CD4-positive, CD25-positive, alpha-beta regulatory T cell (primary cell): ENCODE results near the gene CD69. TPM values are rescaled to one million over a fixed set of nuclear protein-coding genes. Genes with fewer than 3 reads are reported as not detected.

Source experiments
- ATAC-seq, 2 donors: fragments of 150-1000 bp; cut with Tn5 transposase; one replicate each; pipeline ENCODE4 v1.10.0; 2021; ENCODE audit warnings: low read depth in 2 of 2, moderate number of reproducible peaks in 2 of 2, moderate library complexity in 1 of 2
- DNase-seq, 3 donors: peaks; one replicate each; pipeline versions ENCODE4 v3.0.0 to v3.0.0-alpha.2; 2012 to 2022; ENCODE audit warnings: mixed read lengths in 1 of 3
- H3K27ac ChIP-seq: one replicate; pipeline ENCODE4 v1.7.0; 2013; ENCODE audit warnings: mild to moderate bottlenecking, low read length; ENCODE audit not compliant: insufficient read depth, poor library complexity, severe bottlenecking
- H3K27me3 ChIP-seq: one replicate; pipeline ENCODE4 v1.7.0; 2013; ENCODE audit warnings: low read length; ENCODE audit not compliant: control insufficient read depth, insufficient read depth
- H3K36me3 ChIP-seq: one replicate; pipeline ENCODE4 v1.7.0; 2013; ENCODE audit warnings: mild to moderate bottlenecking, low read length, moderate library complexity; ENCODE audit not compliant: control insufficient read depth, insufficient read depth
- H3K4me1 ChIP-seq: 2 replicates; pipeline ENCODE4 v1.7.0; 2013; ENCODE audit warnings: mild to moderate bottlenecking, low read length; ENCODE audit not compliant: insufficient read depth, control insufficient read depth, poor library complexity, severe bottlenecking
- H3K4me3 ChIP-seq: one replicate; pipeline ENCODE4 v1.7.0; 2013; ENCODE audit warnings: low read depth, mild to moderate bottlenecking, low read length, moderate library complexity
- H3K9me3 ChIP-seq, 2 experiments: 1 replicate in 1 of 2; 2 replicates in 1 of 2; pipeline ENCODE4 v1.7.0; 2013; ENCODE audit warnings: low read length in 2 of 2, mild to moderate bottlenecking in 1 of 2, moderate library complexity in 1 of 2; ENCODE audit not compliant: control insufficient read depth in 2 of 2
- H3K27ac Mint-ChIP-seq, 3 donors: one replicate each; pipeline ENCODE4 v1.8.0; 2020 to 2022; ENCODE audit warnings: mild to moderate bottlenecking in 3 of 3, mixed read lengths in 3 of 3, moderate library complexity in 2 of 3
- H3K27me3 Mint-ChIP-seq: one replicate; pipeline ENCODE4 v1.8.0; 2022; ENCODE audit warnings: mild to moderate bottlenecking, mixed read lengths
- H3K36me3 Mint-ChIP-seq: one replicate; pipeline ENCODE4 v1.8.0; 2020; ENCODE audit warnings: mixed read lengths
- H3K4me1 Mint-ChIP-seq, 4 donors: one replicate each; pipeline ENCODE4 v1.8.0; 2020 to 2022; ENCODE audit warnings: mixed read lengths in 4 of 4, mild to moderate bottlenecking in 1 of 4
- H3K4me3 Mint-ChIP-seq, 4 donors: one replicate each; pipeline ENCODE4 v1.8.0; 2020 to 2022; ENCODE audit warnings: mild to moderate bottlenecking in 4 of 4, mixed read lengths in 4 of 4, moderate library complexity in 3 of 4
- H3K9me3 Mint-ChIP-seq, 7 donors: one replicate each; pipeline ENCODE4 v1.8.0; 2020 to 2022; ENCODE audit warnings: mixed read lengths in 7 of 7, mild to moderate bottlenecking in 3 of 7, moderate library complexity in 2 of 7
- polyA plus RNA-seq, 4 donors: library from polyadenylated mRNA; unstranded; fragments of 300-500 nt; fragmentation: Illumina TruSeq; gene quantifications; one replicate each; pipeline ENCODE4 v1.2.3, GENCODE V29; 2021
- total RNA-seq: library from RNA; stranded (reverse); gene quantifications from one replicate; pipeline ENCODE4 v1.2.3, GENCODE V29; 2022

Gene CD69
- total and polyA plus RNA-seq, 5 donors from 2014 or later = 189 to 1,130 (median 252) TPM

DNA sequence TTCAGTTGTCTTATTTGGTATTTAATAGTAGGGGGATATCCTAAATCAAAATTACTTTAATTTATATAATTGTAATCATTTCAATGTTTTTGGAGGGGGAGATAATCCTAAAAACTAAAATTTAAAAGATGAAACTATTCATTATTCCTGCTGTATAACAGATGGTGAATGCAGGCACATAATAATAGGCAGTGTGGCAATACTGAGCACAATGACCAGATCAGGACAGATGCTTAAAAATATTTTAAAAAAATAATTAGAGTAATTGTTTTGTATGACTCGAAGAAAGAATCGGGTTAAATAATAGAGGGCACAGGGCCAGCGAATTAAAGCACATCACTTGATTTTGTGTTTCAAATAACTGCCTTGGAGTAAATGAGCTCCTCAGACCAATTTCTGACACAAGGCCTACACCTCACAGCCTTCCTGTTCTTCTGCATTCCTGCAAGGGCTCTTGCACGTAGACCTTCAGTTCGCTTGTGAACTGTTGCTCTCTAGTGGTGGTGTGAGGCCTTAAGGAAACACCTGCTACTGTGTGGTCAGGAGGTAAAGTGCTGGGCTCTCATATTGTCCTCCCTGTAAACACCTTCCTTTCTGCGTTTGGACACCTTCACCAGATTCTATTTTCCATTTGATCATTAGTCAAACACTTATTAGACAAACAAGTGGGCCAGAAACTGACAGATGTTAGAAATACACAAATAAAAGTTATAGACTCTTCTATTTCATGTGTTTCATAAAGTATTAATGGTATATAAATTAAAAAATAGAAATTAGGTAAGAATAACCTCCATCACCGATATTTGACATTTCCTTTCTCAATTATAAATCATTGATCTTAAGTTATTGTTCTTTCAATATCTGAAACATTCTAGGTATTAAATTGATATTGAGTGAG is 37.3 kb upstream of the CD69 start:
- H3K27me3 ChIP-seq = no peaks in the 10 kb centered on the region

DNA sequence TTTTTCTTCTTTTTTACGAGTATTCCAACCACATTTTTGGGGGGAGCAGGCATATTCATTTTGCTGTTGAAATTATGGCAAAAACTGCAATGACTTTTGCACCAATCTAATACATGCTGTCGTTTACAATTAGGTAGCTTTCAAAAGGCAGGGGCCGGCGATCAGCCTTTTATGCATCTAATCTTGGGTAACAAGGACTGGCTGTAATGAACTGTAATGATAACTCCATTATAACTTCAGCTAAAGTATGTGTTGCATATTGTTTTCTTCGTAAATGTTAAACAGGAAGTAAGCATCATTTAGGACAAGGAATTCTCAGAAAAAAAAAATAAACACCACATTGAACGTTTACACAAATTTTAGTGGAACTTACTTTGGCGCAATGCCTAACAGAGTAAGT is 36.3 kb upstream of the CD69 start:
- H3K4me1 Mint-ChIP-seq = peaks cover 34 to 53% (median 42%) of the 10 kb centered on the region in 4 donors
- H3K9me3 Mint-ChIP-seq = peaks cover 0 to 4% (median 0%) of the 10 kb centered on the region in 7 donors
- DNase-seq (no peak), ATAC-seq (no peak)
- H3K4me3 Mint-ChIP-seq = peak overlapping the region in 3 of 4 donors; percentile 70 to 72 (median 71)
- H3K4me3 ChIP-seq = peak overlapping the region; percentile 68
- H3K9me3 ChIP-seq = no peaks in the 10 kb centered on the region
- peak overlapping the region; percentile 63 for H3K27ac ChIP-seq
- H3K36me3 Mint-ChIP-seq = no peaks in the 10 kb centered on the region
- no peaks in the 10 kb centered on the region for H3K27me3 ChIP-seq
- peaks cover 50% of the 10 kb centered on the region for H3K4me1 ChIP-seq
- peak overlapping the region in 2 of 3 donors; percentile 63 to 70 for H3K27ac Mint-ChIP-seq
- peaks cover under 1% of the 10 kb centered on the region for H3K27me3 Mint-ChIP-seq
- no peaks in the 10 kb centered on the region for H3K36me3 ChIP-seq

More for the DNA sequence above, 37.3 kb upstream of the CD69 start:
- peaks cover 10% of the 10 kb centered on the region for H3K27me3 Mint-ChIP-seq
- H3K27ac Mint-ChIP-seq = no peak overlapping the region
- Histone ChIP-seq H3K27ac (no peak overlapping the region), H3K4me3 (no peak overlapping the region), H3K9me3 (no peaks in the 10 kb centered on the region), H3K36me3 (no peaks in the 10 kb centered on the region), H3K4me1 (peaks cover 50% of the 10 kb centered on the region)
- H3K4me1 Mint-ChIP-seq = peaks cover 30 to 47% (median 40%) of the 10 kb centered on the region in 4 donors
- ATAC-seq (peak; percentile 90 to 92), DNase-seq (peak; percentile 45 to 88 (median 70))
- H3K9me3 Mint-ChIP-seq = peaks cover 0 to 4% (median 0%) of the 10 kb centered on the region in 7 donors
- no peaks in the 10 kb centered on the region for H3K36me3 Mint-ChIP-seq
- peak overlapping the region in 1 of 4 donors; percentile 2 for H3K4me3 Mint-ChIP-seq

- peak overlapping the region; percentile 37 to 89 (median 70) for H3K27ac Mint-ChIP-seq
- Histone ChIP-seq H3K4me1 (peaks cover 50% of the 10 kb centered on the region), H3K27me3 (no peaks in the 10 kb centered on the region), H3K36me3 (no peaks in the 10 kb centered on the region), H3K4me3 (peak overlapping the region; percentile 68), H3K9me3 (no peaks in the 10 kb centered on the region), H3K27ac (peak overlapping the region; percentile 63)
- no peaks in the 10 kb centered on the region for H3K27me3 Mint-ChIP-seq
- ATAC-seq = peak; percentile 45 to 63
- H3K4me3 Mint-ChIP-seq = peak overlapping the region in 3 of 4 donors; percentile 33 to 71 (median 70)
- peak; percentile 9 to 67 (median 38) for DNase-seq
- H3K4me1 Mint-ChIP-seq = peaks cover 38 to 53% (median 44%) of the 10 kb centered on the region in 4 donors
- H3K9me3 Mint-ChIP-seq = peaks cover 0 to 4% (median 0%) of the 10 kb centered on the region in 7 donors
- H3K36me3 Mint-ChIP-seq = no peaks in the 10 kb centered on the region
Measured at GRCh38 chr12:9796346-9796745, 35.6 kb upstream of the CD69 start.

DNA sequence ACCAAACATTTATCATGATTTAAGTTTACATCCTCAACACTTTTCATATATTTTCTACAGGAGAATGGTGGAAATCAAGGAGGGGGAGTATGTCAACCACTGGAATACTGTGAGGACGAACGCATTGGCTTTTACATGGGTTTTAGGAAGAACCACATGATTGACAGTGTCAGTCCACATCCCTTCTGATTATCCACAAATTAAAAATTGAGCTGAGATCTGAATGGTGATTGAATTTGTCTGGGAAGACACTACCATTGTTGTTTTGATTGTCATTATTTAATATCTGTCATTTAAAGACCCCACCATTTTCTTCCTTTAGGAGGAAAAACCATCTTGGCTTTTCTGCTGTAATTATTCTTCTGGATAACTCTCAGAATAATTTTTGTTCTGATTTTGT is 35.2 kb upstream of the CD69 start:
- Histone ChIP-seq H3K27ac (no peak overlapping the region), H3K27me3 (no peaks in the 10 kb centered on the region), H3K9me3 (no peaks in the 10 kb centered on the region), H3K4me3 (peak overlapping the region; percentile 68), H3K36me3 (no peaks in the 10 kb centered on the region), H3K4me1 (peaks cover 50% of the 10 kb centered on the region)
- Mint-ChIP-seq H3K4me3 (peak overlapping the region in 3 of 4 donors; percentile 8 to 71 (median 70)), H3K27me3 (no peaks in the 10 kb centered on the region), H3K36me3 (no peaks in the 10 kb centered on the region), H3K4me1 (peaks cover 38 to 53% (median 45%) of the 10 kb centered on the region in 4 donors), H3K9me3 (peaks cover 0 to 4% (median 0%) of the 10 kb centered on the region in 7 donors), H3K27ac (peak overlapping the region; percentile 69 to 89 (median 70))
- DNase-seq (no peak), ATAC-seq (no peak)

- H3K27ac ChIP-seq = no peak overlapping the region
- H3K9me3 Mint-ChIP-seq = peaks cover 0 to 8% (median 0%) of the 10 kb centered on the region in 7 donors
- ATAC-seq (no peak), DNase-seq (peak in 1 of 3 donors; percentile 55)
- H3K36me3 Mint-ChIP-seq = peaks cover 3% of the 10 kb centered on the region
- H3K4me1 Mint-ChIP-seq = peaks cover 38 to 53% (median 45%) of the 10 kb centered on the region in 4 donors
- peak overlapping the region; percentile 68 for H3K4me3 ChIP-seq
- H3K27me3 ChIP-seq = no peaks in the 10 kb centered on the region
- peaks cover 50% of the 10 kb centered on the region for H3K4me1 ChIP-seq
- H3K27me3 Mint-ChIP-seq = no peaks in the 10 kb centered on the region
- no peaks in the 10 kb centered on the region for H3K9me3 ChIP-seq
- H3K4me3 Mint-ChIP-seq = peak overlapping the region; percentile 3 to 71 (median 50)
- H3K36me3 ChIP-seq = no peaks in the 10 kb centered on the region
- H3K27ac Mint-ChIP-seq = peak overlapping the region in 2 of 3 donors; percentile 13 to 56
Measured at GRCh38 chr12:9794484-9795093, 33.9 kb upstream of the CD69 start.

DNA sequence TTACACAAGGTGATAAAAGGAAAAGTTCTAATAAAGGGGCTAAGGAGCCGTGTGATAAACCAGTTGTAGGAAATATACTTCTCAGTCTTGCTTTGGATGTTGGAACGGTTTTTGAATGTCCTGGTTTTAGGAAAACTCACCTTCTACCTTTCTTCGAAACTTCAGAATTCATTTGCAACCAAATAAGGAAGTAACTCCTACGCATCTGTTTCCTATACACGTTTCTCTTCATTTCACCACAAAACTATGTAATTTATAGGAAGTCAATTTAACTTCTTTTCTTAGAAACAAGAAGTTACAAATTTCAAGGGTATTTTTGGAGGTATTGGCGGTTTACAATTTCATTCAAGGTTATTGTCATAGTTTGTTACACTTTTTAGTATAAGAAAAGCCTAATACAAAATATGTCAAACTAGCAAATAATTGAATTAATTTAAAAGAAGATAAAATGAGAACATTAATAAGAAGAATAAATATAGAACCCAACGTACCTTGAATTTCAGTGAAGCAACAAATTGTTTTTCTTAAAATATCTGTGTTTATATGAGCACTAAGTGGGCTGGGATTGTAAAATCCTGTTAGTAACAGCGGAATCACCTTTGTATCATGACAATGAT is 33.2 kb upstream of the CD69 start:
- Mint-ChIP-seq H3K36me3 (peaks cover 3% of the 10 kb centered on the region), H3K27me3 (no peaks in the 10 kb centered on the region), H3K9me3 (peaks cover 0 to 8% (median 0%) of the 10 kb centered on the region in 7 donors), H3K4me1 (peaks cover 38 to 53% (median 45%) of the 10 kb centered on the region in 4 donors), H3K4me3 (peak overlapping the region; percentile 2 to 64 (median 51)), H3K27ac (peak overlapping the region; percentile 56 to 79 (median 59))
- peak; percentile 13 to 42 for ATAC-seq
- peak in 1 of 3 donors; percentile 76 for DNase-seq
- H3K36me3 ChIP-seq = no peaks in the 10 kb centered on the region
- H3K9me3 ChIP-seq = no peaks in the 10 kb centered on the region
- H3K27me3 ChIP-seq = no peaks in the 10 kb centered on the region
- H3K4me1 ChIP-seq = peaks cover 50% of the 10 kb centered on the region
- peak overlapping the region; percentile 68 for H3K4me3 ChIP-seq
- H3K27ac ChIP-seq = no peak overlapping the region

DNA sequence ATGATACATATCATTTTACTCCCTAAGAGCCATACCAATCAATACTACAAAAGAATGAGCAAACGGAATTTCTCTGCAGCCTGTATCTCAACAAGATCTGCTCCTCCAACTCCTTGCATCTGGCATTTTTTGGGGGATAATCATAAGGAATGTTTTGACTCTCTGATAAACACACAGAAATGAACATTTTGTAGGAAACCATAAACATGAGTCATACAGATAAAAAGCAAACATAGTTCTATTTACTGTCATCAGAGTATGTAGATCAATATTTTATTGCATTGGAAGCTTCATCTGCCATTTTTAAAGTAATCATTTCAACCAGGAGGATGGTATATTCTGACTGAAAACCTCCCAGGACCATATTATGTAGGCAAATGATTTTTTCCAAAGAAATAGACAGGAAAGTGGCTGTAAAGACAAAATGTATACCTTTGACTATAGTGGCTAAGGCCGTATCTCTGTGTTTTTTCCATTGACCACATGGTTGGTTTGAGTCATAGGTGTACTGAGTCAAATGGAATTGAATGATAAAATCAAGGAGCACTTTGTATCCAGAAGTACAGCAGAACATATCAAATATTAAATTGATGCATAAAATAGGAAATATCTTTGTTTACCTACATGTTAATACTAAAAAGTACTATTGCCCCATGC is 32.4 kb upstream of the CD69 start:
- H3K9me3 Mint-ChIP-seq = peaks cover 0 to 8% (median 0%) of the 10 kb centered on the region in 7 donors
- Histone ChIP-seq H3K4me3 (peak overlapping the region; percentile 68), H3K36me3 (no peaks in the 10 kb centered on the region), H3K9me3 (no peaks in the 10 kb centered on the region), H3K27ac (no peak overlapping the region), H3K4me1 (peaks cover 49% of the 10 kb centered on the region), H3K27me3 (no peaks in the 10 kb centered on the region)
- H3K36me3 Mint-ChIP-seq = peaks cover 3% of the 10 kb centered on the region
- peak overlapping the region in 2 of 4 donors; percentile 2 to 27 for H3K4me3 Mint-ChIP-seq
- DNase-seq = no peak
- H3K4me1 Mint-ChIP-seq = peaks cover 38 to 51% (median 43%) of the 10 kb centered on the region in 4 donors
- H3K27me3 Mint-ChIP-seq = peaks cover 4% of the 10 kb centered on the region
- ATAC-seq = no peak
- H3K27ac Mint-ChIP-seq = no peak overlapping the region
